ENCODE results near the gene ZBTB48. TPM values are rescaled to one million over a fixed set of nuclear protein-coding genes. Genes with fewer than 3 reads are reported as not detected.

ZBTB48 gene
- total and polyA plus RNA-seq, 7 donors: 3.7 to 16.6 (median 11.8) TPM

DNA sequence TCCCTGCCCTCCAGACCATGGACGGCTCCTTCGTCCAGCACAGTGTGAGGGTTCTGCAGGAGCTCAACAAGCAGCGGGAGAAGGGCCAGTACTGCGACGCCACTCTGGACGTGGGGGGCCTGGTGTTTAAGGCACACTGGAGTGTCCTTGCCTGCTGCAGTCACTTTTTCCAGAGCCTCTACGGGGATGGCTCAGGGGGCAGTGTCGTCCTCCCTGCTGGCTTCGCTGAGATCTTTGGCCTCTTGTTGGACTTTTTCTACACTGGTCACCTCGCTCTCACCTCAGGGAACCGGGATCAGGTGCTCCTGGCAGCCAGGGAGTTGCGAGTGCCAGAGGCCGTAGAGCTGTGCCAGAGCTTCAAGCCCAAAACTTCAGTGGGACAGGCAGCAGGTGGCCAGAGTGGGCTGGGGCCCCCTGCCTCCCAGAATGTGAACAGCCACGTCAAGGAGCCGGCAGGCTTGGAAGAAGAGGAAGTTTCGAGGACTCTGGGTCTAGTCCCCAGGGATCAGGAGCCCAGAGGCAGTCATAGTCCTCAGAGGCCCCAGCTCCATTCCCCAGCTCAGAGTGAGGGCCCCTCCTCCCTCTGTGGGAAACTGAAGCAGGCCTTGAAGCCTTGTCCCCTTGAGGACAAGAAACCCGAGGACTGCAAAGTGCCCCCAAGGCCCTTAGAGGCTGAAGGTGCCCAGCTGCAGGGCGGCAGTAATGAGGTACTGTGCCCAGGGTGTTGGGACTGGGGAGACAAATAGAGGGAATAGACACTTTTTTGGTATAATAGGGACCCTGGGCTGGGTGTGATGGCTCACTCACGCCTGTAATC, 1.0 kb downstream of the ZBTB48 start:
- Histone ChIP-seq H3K27me3 (ENCODE audit: insufficient read depth in 3 of 3, low read length in 2 of 3) (no peaks in the 10 kb centered on the region), H3K4me3 (peak overlapping the region; percentile 86), H3K36me3 (ENCODE audit: insufficient read depth in 1 of 2, low read depth in 1 of 2) (peaks cover 0 to 8% of the 10 kb centered on the region in 2 donors), H3K9me3 (no peaks in the 10 kb centered on the region), H3K27ac (peak overlapping the region; percentile 93), H3K4me1 (peaks cover 20% of the 10 kb centered on the region)
- intact Hi-C loops (cut with DNase I): no loop called here
- ATAC-seq (peak; percentile 3 to 18 (median 6)), DNase-seq (peak in 1 of 2 donors; percentile 65)
- WGBS, 3 donors: 18 to 25% (median 19%) methylated on average over 19 of the region's 19 CpGs
- TF ChIP-seq, protein P1, sequence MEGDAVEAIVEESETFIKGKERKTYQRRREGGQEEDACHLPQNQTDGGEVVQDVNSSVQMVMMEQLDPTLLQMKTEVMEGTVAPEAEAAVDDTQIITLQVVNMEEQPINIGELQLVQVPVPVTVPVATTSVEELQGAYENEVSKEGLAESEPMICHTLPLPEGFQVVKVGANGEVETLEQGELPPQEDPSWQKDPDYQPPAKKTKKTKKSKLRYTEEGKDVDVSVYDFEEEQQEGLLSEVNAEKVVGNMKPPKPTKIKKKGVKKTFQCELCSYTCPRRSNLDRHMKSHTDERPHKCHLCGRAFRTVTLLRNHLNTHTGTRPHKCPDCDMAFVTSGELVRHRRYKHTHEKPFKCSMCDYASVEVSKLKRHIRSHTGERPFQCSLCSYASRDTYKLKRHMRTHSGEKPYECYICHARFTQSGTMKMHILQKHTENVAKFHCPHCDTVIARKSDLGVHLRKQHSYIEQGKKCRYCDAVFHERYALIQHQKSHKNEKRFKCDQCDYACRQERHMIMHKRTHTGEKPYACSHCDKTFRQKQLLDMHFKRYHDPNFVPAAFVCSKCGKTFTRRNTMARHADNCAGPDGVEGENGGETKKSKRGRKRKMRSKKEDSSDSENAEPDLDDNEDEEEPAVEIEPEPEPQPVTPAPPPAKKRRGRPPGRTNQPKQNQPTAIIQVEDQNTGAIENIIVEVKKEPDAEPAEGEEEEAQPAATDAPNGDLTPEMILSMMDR (IDR thresholded peaks at IDR 0.05): peak; percentile 14

DNA sequence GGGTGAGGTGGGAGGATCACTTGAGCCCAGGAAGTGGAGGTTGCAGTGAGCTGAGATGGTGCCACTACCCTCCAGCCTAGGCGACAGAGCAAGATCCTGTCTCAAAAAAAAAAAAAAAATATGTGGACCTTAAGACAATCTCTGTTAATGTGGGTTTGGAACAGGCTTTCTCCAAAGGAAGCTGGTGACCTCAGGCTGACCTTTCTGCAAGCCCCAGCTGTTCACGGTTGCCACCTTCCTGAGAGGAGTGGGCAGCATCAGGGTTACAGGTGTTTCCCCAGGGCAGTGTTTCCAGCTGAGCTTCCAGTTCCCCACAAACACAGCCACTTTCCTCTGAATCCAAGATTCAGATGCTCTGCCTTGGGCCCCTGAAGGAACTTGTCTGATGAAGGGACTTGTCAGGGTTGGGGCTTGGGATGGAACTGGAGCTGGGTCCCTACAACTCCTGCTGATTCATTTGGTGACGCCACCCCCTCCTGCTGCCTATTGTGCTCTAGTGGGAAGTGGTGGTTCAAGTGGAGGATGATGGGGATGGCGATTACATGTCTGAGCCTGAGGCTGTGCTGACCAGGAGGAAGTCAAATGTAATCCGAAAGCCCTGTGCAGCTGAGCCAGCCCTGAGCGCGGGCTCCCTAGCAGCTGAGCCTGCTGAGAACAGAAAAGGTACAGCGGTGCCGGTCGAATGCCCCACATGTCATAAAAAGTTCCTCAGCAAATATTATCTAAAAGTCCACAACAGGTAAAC, 1.9 kb downstream of the ZBTB48 start:
- no peak for DNase-seq
- H3K4me3 ChIP-seq: peak overlapping the region; percentile 86
- no peaks in the 10 kb centered on the region for H3K27me3 ChIP-seq (ENCODE audit: insufficient read depth in 3 of 3, low read length in 2 of 3)
- peaks cover 20% of the 10 kb centered on the region for H3K4me1 ChIP-seq
- intact Hi-C loops (cut with DNase I): no loop called here
- ATAC-seq: no peak
- WGBS, 3 donors: 64 to 77% (median 69%) methylated on average over 10 of the region's 10 CpGs
- H3K27ac ChIP-seq: peak overlapping the region; percentile 93
- peaks cover 0 to 8% of the 10 kb centered on the region in 2 donors for H3K36me3 ChIP-seq (ENCODE audit: insufficient read depth in 1 of 2, low read depth in 1 of 2)
- TF ChIP-seq, protein P1 (IDR thresholded peaks at IDR 0.05): no peak
- H3K9me3 ChIP-seq: no peaks in the 10 kb centered on the region

DNA sequence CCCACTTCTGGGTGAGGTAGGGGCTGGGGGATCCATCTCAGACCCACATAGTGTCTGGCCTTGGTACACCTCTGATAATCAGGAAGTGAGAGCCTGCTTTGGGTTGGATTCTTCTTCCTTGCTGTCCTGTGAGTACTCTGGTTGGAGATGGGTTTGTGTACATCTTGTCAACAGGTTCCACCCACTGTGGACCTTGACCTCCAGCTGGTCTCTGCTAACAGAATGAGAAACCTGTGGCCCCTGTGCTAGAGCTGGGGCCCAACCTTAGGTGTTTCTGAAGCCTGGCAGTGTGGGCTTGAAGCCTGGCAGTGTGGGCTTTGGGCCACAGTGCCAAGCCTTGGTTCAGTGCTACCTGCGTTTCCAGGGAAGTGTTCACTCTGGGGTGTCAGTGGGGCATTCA, 2.6 kb downstream of the ZBTB48 start:
- no peaks in the 10 kb centered on the region for H3K9me3 ChIP-seq
- peaks cover 26% of the 10 kb centered on the region for H3K4me1 ChIP-seq
- H3K4me3 ChIP-seq: no peak overlapping the region
- DNase-seq (no peak), ATAC-seq (no peak)
- no peaks in the 10 kb centered on the region for H3K27me3 ChIP-seq (ENCODE audit: insufficient read depth in 3 of 3, low read length in 2 of 3)
- 80 to 90% (median 85%) methylated on average over 1 of the region's 1 CpG for WGBS, 3 donors
- H3K36me3 ChIP-seq (ENCODE audit: insufficient read depth in 1 of 2, low read depth in 1 of 2): peaks cover 0 to 8% of the 10 kb centered on the region in 2 donors
- peak overlapping the region; percentile 93 for H3K27ac ChIP-seq
- TF ChIP-seq, protein P1 (IDR thresholded peaks at IDR 0.05): no peak
- intact Hi-C loops (cut with DNase I): no loop called here

DNA sequence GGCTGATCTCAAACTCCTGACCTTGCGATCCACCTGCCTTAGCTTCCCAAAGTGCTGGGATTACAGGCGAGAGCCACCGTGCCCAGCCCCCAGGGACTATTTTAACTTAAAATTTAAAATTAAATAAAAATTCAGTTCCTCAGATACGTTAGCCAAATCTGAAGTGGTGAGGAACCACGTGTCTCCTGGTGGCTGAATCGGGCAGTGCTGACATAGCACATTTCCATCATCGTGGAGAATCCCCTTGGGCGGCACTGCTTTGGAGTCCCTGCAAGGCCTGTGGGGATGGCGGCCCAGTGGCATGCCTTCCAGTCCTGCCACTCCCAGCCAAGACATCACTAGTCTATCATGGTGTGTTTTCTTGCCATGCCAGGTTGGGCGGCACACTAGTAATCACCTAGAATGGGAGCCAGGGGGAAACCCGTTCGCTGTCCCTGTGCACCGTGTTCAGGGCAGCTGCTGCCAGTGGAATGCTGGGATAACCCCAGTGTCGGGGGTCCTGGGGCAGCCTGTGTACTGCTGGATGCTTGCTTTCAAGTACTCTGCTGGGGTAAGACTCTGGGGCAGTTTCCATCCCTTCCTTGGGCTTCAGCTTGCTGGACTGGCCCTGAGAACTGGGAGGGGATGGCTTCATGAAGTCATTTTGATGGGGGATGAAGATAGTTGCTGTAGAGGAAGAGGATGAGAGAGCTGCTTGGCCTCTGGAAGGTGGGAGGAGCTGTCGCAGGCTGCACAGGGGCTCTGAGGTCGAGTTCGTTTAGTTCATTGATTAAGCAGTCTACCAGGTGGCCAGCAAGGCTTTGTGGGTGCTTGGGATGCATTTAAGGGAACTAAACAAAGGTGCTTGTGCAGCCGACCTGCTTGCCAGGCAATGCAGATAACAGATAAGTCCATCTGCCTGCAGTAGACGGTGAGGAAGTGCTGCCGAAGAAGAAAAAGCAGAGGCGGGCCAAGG, 4.6 kb downstream of the ZBTB48 start:
- no peak overlapping the region for H3K4me3 ChIP-seq
- H3K4me1 ChIP-seq: peaks cover 47% of the 10 kb centered on the region
- peaks cover 0 to 24% of the 10 kb centered on the region in 2 donors for H3K36me3 ChIP-seq (ENCODE audit: insufficient read depth in 1 of 2, low read depth in 1 of 2)
- H3K27ac ChIP-seq: peak overlapping the region; percentile 98
- no peak for DNase-seq
- WGBS, 3 donors: 49 to 64% (median 51%) methylated on average over 21 of the region's 21 CpGs
- TF ChIP-seq, protein P1 (IDR thresholded peaks at IDR 0.05): peak; percentile 25
- H3K27me3 ChIP-seq (ENCODE audit: insufficient read depth in 3 of 3, low read length in 2 of 3): no peaks in the 10 kb centered on the region
- intact Hi-C loops (cut with DNase I): loop anchor here in 1 of 2 donors (5.0 kb wide), 1 partner anchor 38 kb away; the partner anchor contains the start of gene THAP3
- H3K9me3 ChIP-seq: no peaks in the 10 kb centered on the region
- ATAC-seq: no peak
